SK-N-MC (cell line): ENCODE data around the gene LONP1.

ENCODE experiments used
- EZH2 ChIP-seq: fragments of 200-600 bp; sonication (generic); IDR thresholded peaks from one replicate; pipeline ENCODE4 v1.6.1; 2017; ENCODE audit warnings: antibody characterized with exemption
- FOXP2 ChIP-seq: optimal IDR thresholded peaks from 2 replicates; pipeline ENCODE3; 2011; ENCODE audit warnings: mild to moderate bottlenecking, moderate library complexity; ENCODE audit not compliant: insufficient read depth; ENCODE audit errors: extremely low read length, control extremely low read depth
- POLR2AphosphoS5 ChIP-seq: IDR thresholded peaks from 2 replicates; pipeline ENCODE4 v1.6.1; 2012; ENCODE audit warnings: mild to moderate bottlenecking, low read depth, low read length, borderline replicate concordance

GRCh38 chr19:5648464-5648863, 71.5 kb downstream of the LONP1 start:
- TF ChIP-seq POLR2AphosphoS5 = no peak
- no peak for TF ChIP-seq EZH2
- TF ChIP-seq FOXP2 = no peak
